Measurements from ENCODE around the gene MAP3K13.
"Not testable (repeated sequence)": the region's sequence is repeated elsewhere in the genome, so short reads cannot be mapped to it uniquely, and the experiment has no call there.

MAP3K13 gene

DNA sequence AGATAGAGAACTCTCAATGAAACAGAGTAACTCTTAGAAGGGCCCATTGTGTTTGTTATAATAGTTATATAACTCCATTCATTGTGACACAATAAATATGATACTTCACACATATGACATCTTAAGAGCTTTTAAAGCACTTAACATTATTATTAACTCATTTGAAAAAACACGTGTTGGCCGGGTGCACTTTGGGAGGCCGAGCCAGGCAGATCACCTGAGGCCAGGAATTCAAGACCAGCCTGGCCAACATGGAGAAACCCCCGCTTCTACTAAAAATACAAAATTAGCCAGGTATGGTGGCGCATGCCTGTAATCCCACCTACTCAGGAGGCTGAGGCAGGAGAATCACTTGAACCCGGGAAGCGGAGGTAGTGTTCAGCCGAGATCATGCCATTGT, 88.5 kb downstream of the MAP3K13 start:
- DNase-seq (ENCODE audit: low spot score): not testable (repeated sequence)

GRCh38 chr3:185457376-185457775, 94.4 kb downstream of the MAP3K13 start:
- DNase-seq (ENCODE audit: low spot score): no peak

DNA sequence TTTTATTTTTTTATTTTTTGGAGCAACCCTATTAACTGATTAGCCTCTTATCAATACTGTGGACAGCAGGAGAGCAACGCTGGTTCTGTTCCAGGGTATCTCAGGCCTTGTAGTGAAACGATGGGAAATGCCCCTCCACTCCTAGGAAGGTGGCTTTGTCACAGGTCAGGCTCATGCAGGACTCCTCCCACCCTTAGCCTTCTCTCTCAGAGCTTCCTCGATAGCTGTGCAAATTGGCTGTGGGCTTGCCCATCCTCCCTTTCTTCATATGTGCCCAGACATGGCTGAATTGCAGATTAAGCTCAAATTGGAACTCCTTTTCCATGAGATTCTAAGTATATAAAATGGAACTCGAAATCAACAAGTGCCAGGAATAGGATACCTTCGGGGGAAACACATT, 97.4 kb downstream of the MAP3K13 start:
- no peak for DNase-seq (ENCODE audit: low spot score)

DNA sequence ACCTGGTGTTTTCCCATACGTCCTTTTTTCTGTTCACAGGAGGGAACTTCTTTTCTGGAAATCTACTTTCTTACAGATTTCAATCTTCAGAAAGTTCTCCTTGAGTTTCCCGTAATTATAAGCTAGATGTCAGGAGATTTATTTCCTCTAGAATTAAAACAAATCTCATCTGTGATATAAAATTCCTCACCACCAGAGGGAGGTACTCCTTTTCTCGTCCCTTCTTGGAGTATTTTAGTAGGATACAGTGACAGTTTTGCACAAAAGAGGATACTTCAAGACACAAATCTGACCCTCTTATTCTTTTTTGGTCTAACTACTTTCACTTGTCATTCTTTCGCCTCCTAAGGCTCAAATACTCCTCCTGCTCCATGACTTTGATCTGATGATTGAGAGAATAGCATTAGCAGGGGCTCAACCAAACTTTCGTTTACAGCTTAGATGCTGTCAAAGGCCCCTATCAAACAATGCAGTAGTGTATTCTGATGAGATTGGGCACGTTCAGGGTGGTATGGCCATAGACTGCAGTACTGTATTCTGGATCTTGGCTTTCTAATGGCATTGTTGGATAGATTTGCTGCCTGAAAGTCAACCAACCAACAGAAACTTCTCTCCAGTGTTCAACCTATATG, 97.9 kb downstream of the MAP3K13 start:
- no peak for DNase-seq (ENCODE audit: low spot score)

DNA sequence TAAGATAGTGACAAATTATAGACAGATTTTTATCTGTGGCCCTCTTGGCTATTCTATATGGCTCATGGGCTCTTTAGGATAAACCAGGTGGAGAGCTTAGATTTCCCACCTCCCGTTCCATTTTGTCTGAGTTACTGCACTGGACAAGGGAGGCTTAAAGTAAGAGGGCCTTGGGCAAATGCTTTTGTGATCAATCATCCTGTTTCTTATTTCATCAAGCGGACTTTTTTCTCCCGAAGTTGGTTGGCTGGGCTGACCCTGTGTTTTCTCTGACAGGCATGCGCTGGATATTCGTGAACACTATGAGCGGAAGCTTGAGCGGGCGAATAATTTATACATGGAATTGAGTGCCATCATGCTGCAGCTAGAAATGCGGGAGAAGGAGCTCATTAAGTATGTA, 102.5 kb downstream of the MAP3K13 start:
- DNase-seq (ENCODE audit: low spot score): no peak

GRCh38 chr3:185466123-185466522, 103.2 kb downstream of the MAP3K13 start:
- not testable (repeated sequence) for DNase-seq (ENCODE audit: low spot score)

DNA sequence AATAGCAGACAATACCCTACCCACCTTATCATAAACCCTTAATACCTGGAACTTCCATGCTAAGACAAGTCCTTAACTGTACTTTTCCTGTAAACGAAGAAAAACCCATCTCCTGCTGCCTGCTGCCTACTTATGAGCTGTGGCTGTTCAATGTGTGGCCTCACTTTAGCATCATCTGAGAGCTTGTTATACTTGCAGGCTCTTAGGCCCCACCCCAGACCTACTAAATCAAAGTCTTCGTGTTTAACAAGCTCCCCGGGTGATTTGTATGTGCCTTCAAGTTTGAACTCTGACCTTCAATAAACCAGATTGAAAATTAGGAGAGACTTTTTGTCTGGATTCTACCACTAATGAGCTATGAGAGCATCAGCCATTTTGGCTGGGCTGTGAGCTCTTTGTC, 106.6 kb downstream of the MAP3K13 start:
- no peak for DNase-seq (ENCODE audit: low spot score)

- DNase-seq (ENCODE audit: low spot score): no peak
Observed at GRCh38 chr3:185470323-185470722, 107.4 kb downstream of the MAP3K13 start.

DNA sequence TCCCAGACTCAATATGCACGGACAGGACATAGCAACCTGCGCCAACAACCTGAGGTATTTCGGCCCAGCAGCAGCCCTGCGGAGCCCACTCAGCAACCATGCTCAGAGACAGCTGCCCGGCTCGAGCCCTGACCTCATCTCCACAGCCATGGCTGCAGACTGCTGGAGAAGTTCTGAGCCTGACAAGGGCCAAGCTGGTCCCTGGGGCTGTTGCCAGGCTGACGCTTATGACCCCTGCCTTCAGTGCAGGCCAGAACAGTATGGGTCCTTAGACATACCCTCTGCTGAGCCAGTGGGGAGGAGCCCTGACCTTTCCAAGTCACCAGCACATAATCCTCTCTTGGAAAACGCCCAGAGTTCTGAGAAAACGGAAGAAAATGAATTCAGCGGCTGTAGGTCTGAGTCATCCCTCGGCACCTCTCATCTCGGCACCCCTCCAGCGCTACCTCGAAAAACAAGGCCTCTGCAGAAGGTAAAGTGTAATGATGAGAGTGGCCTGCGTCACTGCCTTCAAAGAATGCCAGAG, 110.4 kb downstream of the MAP3K13 start:
- DNase-seq (ENCODE audit: low spot score): no peak

DNA sequence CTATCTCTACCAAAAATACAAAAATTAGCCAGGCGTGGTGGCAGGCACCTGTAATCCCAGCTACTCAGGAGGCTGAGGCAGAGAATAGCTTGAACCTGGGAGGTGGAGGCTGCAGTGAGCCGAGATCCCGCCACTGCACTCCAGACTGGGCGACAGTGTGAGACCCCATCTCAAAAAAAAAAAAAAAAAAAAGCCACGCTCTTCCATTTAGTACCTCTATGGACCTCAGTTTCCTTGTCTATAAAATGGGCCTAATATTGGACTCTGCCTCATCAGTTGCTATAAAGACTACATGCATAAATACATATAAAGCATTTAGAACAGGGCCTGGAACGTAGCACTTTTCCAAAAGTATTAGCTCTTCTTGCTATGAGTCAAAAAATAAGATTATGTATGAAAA, 112.0 kb downstream of the MAP3K13 start:
- DNase-seq (ENCODE audit: low spot score): not testable (repeated sequence)

GRCh38 chr3:185477316-185477715, 114.4 kb downstream of the MAP3K13 start:
- no peak for DNase-seq (ENCODE audit: low spot score)

DNA sequence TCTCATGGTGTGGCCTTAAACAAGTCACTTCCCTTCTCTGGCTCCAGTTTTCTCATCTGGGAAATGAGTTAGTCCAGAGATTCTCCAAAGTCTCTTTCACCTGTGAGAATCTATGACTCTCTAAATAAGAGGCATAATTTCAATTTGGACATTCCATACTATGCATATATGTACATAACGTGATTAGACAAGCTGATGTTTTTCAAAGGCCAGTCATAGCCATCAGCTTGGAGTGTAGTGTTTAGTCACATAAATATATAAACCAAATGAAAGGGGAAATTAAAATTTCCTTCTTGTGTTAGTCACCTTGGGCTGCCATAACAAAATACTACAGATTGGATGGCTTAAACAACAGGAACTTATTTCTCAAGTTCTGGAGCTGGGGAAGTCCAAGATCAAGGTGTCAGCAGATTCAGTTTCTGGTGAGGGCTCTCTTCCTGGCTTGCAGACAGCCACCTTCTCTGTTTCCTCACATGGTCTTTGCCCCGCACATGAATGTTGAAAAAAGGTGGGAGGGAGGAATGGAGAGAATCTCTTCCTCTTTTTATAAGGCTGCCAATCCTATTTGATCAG, 116.5 kb downstream of the MAP3K13 start:
- DNase-seq (ENCODE audit: low spot score): no peak

GRCh38 chr3:185484296-185484695, 121.4 kb downstream of the MAP3K13 start:
- no peak for DNase-seq (ENCODE audit: low spot score)

GRCh38 chr3:185486394-185486793, 123.5 kb downstream of the MAP3K13 start:
- DNase-seq (ENCODE audit: low spot score): no peak

- no peak for DNase-seq (ENCODE audit: low spot score)
Observed at GRCh38 chr3:185488465-185488864, 125.5 kb downstream of the MAP3K13 start.

DNA sequence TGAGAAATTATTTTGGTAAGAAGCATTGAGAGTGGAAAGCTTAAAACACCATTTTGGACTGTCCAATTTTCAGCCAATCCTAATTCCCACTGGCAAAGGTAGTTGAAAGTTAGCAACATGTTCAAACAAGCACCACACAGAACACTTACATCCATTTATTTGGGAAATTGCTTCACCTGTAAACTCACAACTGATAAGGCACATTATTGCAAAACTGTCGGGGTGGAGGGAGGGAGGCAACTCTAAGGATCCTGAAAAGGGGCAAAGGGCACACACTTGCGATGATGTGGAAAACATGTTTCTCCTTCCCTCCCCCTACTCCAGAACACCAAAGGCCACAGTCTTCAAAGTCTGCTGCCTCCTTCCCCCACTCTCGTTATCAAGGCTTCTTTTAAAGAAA, 126.5 kb downstream of the MAP3K13 start:
- DNase-seq (ENCODE audit: low spot score): no peak

- no peak for DNase-seq (ENCODE audit: low spot score)
Observed at GRCh38 chr3:185490241-185490640, 127.3 kb downstream of the MAP3K13 start.

DNA sequence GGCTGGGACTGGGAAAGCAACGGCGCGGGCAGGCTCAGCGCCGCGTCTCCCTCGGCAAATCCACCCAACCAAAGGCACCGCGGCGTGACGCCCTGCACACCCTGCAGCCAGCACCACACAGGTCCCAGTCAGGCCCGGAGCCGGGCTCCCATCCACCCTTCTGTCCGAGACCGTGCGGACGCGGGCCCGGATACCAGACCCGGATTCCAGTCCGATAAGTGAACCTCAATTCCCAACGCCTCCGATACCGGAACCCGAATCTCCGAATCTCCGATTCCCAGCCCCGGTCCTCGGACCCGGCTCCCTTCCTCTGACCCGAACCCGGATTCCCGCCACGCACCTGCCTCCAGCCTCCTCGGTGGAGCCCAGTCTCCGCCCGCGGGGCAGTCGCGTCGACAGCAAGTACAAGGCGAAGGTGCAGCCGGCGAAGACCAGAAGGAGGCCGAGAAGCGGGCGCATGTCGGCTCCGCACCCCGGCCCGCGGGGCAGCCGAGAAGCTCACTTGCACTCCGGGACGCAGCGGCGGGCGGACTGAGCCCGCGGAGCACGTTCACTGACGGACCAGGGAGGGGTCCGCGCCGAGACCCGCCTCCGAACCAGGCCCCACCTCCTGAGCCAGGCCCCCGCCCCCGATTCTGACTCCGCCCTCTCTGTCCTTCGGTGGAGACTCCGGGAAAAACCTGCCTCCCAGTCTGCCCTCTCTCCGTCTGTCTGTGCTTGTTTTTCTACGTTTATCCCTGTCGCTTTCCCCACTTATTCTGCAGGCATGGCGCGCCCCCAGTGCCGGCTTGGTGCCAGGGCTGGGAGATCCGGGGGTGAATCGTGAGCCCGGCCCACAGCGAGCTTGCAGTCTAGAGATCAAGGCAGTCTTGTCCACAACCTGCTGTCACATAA, 135.8 kb downstream of the MAP3K13 start, which contains the start of gene TMEM41A:
TMEM41A (minus strand) TSS at position 533 of the 894 bp plus-strand sequence; CDS start at position 459, 74 bp downstream.
- peak; percentile 82 for DNase-seq (ENCODE audit: low spot score)

GRCh38 chr3:185502987-185503386, 140.1 kb downstream of the MAP3K13 start:
- DNase-seq (ENCODE audit: low spot score): no peak

DNA sequence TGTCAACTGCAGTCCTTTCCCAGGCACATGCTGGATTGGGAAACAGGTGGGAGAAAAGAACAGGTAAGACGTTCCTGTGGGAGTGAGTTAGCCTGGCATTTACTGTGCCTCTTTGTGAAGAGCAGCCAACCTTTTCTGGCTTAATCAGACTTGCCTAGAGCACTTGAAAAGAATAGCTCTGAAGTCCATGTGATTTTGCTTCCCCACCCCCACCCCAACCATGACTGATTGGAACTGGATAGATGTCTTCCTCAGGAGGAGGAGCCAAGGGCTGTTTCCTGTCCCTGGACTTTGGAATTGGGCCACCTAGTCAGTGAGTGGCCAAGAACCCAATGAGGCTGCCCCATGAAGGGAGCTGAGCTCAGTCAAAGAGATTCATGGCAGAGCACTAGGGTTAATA, 140.6 kb downstream of the MAP3K13 start:
- DNase-seq (ENCODE audit: low spot score): no peak

DNA sequence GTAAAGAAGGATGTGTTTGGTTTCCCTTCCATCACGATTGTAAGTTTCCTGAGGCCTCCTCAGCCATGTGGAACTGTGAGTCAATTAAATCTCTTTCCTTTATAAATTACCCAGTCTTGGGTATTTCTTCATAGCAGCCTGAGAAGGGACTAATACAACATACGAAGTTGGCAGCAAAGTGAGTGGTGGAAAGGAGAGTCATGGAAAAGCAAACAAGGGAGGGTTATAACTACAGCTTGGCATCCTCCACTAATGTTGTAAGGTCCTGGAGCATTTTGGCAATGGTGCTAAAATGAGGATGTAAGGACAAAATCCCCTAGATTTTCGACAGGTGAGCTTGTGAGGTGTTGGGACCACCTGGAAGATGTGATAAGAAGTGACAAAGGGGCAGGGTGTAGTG, 141.7 kb downstream of the MAP3K13 start:
- DNase-seq (ENCODE audit: low spot score): no peak

GRCh38 chr3:185507883-185508282, 144.9 kb downstream of the MAP3K13 start:
- no peak for DNase-seq (ENCODE audit: low spot score)
